ENCODE results near the gene FBXO8.

The FBXO8 gene

DNA sequence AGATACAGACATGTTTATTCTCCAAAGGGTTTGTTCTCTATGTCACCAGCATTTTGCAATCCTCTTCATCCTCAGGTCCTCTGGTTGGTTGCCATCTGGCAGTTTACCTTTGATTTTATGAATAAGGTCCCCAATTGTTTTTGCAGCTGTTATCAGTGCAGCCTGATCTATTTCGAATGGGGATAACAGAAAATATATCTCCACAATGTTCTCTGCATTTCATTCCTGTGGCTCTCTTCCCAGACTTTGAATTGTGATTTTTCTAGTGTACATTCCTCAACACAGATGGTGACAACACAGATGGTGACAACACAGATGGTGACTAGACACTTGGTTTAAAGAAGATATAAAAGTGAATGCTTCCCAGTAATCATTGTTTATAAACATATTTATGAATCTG is 74.1 kb downstream of the FBXO8 start:
- DNase-seq (ENCODE audit: low read depth in 2 of 2): no peak

DNA sequence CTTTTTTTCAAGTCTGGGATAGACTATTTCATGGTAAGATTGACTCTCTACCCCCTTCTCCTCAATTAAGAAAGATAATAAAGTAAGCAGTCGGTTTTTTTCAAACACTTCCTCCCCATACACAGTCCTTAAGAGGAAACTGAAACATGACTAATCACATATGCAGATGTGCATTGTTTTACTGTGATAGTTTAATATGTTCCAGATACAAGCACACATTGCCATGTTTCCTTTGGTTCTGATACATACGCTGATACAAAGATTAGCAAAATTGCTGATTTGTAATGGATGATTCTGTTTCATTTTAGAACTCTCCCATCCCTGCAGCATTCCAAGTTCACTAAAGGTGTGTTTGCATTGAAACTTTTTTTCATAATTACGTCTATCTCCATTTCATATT is 76.1 kb downstream of the FBXO8 start:
- DNase-seq (ENCODE audit: low read depth in 2 of 2): no peak

DNA sequence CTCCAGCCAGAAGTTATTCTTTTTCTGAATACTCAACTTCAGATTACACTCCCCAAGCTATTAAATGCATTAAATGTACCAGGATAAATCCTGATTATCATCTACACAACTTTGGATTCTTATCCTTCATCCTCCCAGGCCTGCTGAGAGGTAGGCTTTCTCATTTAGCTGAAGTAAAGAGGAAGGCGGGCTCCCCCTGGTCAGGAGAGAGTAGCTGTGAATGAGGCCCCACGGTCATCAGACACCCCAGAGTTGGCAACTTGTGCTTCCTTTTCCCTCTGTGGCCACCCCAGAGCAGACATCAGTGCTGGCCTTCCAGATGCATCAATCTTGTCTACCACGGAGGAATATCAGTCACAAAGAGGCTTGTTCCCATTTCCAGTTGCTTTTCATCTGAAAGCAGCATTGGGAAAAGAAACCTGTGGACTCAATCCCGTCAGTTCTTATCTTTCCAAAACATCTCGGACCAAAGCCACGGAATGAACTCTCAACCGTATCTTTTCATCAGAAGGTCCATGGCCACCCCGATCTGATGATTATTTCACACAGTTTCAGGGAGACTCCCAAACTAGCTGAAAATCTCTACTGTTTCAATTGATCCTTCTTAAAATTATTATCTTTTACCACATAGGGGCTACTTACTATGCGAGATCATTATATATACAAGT is 79.2 kb downstream of the FBXO8 start:
- no peak for DNase-seq (ENCODE audit: low read depth in 2 of 2)

DNA sequence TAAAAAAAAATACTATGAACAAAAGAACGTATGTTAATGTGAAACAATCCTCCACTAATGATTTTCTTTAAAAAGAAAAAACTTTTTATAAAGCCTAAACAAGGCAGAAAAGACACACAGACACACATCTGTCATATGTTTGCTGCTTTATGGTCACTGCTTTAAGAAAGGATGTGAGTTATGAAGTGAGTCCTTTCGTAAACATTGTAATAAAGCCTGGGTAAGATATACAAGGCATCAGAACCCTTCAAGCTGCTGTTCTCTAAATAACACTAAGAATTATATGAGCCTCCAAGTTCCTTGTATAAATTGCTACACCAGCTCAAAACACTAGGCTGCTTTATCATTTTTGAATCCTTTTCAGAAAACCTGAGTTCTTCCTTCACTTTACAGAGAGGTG is 81.6 kb downstream of the FBXO8 start:
- DNase-seq (ENCODE audit: low read depth in 2 of 2): no peak

DNA sequence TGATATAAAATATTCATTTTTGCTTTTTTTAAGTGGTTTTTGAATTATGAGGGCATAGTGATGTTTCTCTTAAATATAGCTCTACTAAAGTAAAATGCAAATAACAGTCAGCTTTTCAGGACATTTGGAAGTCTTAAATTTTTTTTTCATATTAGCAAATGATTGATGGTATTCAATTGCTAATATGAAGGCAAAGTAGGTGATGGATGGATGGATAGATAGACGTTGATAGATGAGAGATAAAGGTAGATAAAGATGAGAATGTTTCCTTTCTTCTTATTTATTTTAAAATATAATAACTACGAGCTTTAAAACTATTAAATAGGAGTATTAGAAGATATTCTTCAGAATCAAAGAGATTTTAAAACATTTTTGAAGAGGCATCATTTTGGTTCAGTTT is 83.7 kb downstream of the FBXO8 start:
- DNase-seq (ENCODE audit: low read depth in 2 of 2): no peak

DNA sequence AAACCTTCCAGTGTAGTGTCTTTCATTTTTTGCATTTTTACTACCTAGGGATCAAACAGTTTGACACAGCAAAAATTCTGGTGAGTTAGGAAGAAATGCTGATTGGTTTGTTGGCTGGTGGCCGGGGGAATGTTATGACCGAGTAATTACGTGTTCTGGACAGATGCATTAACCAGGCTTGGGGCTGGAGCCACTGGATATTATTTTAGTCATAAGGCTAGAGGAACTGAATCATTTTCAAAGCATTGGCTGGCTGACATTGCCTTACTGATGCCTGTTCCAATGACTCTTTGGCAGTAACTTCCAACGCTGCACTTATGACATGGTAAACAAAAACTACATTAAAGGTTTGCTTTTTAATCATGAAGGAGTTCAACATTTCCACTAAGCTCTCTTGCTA is 84.6 kb downstream of the FBXO8 start:
- no peak for DNase-seq (ENCODE audit: low read depth in 2 of 2)

DNA sequence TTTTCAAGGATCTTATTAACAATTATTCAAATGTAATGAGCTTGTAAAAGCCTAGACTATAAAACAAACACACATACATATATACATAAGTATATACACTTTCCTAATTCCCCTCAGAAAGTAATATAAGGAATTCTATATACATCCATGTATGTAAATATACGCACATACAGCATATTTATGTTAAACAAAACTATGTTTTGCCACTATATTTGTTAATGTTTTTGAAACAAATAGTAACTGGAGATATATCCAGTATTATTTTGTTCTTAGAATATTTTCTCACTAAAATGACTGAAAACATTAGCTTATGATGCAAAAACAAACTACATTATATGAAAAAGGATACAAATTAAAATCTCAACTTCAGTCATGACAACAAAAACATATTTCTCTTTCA is 85.1 kb downstream of the FBXO8 start:
- DNase-seq (ENCODE audit: low read depth in 2 of 2): no peak

DNA sequence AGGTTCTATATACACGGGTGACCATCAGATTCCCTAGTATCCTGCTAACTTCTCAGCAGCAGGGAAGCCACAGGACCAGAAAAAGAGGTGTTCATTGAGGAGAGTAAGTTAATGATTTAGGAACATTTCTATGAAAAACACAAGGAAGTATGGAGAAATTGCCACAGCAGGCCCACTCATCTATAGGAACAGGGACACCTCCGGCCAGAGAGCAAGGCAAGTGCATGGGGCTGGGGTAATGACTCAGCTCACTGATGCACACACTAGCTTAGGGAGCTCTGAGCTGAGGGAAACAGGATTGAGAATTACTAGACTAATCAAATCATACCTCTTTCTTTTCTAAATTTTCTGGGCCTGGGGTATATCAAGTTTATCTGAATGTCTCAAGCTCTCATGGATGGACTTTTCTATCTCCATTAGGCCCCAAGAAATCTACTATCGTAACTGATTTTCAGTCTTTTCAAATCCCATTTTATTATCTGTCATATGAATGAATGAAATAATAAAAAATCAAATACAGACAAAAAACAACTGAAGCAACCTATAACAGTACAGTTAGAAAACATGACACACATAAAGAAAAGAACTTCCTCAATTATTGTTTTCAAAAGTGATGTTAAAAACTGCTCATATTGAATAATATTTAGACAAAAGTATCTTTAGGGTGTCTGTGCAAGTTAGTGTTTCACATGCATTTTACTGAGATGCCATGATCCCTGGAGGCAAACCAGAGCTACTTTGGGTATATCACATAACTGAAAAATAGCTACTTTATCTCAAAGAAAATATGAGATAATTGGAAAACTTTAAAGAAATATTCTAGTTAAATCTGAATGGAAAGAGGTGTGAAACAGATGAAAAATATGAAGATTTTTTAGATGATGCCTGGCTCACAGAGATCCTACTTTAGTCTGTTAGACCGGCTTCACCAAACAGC is 89.8 kb downstream of the FBXO8 start:
- DNase-seq (ENCODE audit: low read depth in 2 of 2): no peak

DNA sequence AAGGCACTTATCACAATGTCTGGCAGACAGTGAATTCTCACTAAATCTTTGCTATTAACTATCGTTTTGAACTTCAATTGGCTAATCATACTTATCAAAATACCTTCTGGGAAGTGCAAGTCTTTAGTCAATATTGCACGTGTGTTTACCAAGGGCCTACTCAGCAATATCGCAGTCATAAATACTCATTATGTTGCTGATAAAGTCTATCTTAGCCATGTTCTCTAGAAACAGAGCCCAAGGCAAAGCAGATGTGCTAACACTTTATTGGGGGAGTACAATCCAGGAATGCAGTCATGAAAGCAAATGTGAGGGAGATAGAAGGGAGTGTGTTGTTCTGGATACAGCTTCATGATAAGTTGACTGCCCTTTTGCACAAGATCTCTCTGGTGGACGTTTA is 90.5 kb downstream of the FBXO8 start:
- no peak for DNase-seq (ENCODE audit: low read depth in 2 of 2)

DNA sequence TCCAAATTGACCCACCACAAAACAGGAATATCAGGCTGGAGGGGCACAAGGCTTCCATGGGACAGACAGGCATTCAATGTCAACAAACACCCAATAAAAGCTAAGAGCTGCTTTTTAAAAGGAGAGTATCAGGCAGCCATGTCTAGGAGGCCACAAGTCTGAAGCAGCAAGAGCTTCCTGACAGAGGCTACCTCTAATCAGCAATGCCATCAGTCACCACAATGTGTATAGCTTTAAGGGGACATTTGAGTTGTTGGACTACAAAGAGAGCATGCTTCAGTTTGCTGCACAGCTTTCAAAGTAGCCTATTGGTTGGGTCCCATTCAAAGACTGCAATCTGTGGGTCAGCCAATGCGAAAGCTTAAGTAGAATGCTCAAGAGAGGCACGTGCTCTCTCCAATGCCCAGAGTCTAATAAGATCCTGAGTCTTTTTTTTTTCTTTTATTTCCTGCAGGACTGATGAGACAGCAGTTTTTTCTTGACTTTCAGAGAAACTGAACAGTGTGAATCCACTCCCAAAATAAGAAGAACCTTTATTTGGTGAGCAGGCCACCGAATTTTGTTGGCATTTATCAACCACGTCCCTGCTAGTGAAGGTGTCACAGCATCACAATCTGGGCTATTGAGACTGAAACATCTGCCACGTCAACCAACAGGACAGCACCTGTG is 92.5 kb downstream of the FBXO8 start:
- no peak for DNase-seq (ENCODE audit: low read depth in 2 of 2)

DNA sequence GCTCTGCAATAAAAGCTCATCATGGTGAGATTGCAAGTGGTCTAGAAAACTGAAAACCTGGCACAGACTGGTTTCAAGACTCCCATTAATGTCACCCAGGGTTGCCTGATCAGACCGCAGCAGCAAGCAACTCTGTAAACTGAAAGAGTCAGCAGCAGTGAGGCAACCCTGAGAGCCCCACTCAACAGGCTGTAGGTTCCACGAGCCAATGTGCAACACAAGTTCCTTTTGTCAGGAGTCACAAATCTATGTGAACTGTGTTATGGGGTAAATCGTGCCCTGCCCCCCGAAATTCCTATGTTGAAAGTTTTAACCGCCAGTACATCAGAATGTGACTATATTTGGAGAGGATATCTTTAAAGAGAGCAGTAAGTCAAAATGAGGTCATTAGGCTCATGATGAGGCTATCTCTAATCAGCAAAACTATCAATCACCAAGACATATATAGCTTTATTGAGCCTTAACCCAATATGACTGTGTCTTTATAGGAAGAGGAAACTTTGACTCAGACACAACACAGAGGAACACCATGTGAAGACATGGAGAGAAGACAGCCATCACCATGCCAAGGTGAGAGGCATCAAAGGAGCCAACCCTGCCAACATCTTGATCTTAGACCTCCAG is 94.0 kb downstream of the FBXO8 start:
- no peak for DNase-seq (ENCODE audit: low read depth in 2 of 2)

Measured in stimulated activated CD4-positive, alpha-beta T cell treated with anti-CD3 and anti-CD28 coated beads, Interleukin-1b, Interleukin-23, amount 100 ng/mL, for 1 hour (primary cell).